Stimulated activated naive CD8-positive, alpha-beta T cell treated with anti-CD3 and anti-CD28 coated beads, Interleukin-15, amount 100 ng/mL, for 72 hours (primary cell): Measurements from ENCODE around the gene ACTR6.
A peak's percentile ranks its signal among the peaks of the same experiment; 100 is the strongest.
"Not testable (repeated sequence)": the region's sequence is repeated elsewhere in the genome, so short reads cannot be mapped to it uniquely, and the experiment has no call there.

Experiments
- ATAC-seq: fragments of 150-1000 bp; cut with Tn5 transposase; 2 replicates; pipeline ENCODE4 v1.10.0; 2021; ENCODE audit warnings: mild to moderate bottlenecking, moderate library complexity
- DNase-seq, 2 donors: peaks; one replicate each; pipeline ENCODE4 v3.0.0; 2021 to 2022
- H3K27ac Mint-ChIP-seq, 2 donors: one replicate each; pipeline ENCODE4 v1.8.0; 2022; ENCODE audit warnings: mild to moderate bottlenecking in 2 of 2, mixed read lengths in 2 of 2, moderate library complexity in 2 of 2
- H3K27me3 Mint-ChIP-seq: one replicate; pipeline ENCODE4 v1.8.0; 2022; ENCODE audit warnings: mixed read lengths
- H3K4me1 Mint-ChIP-seq: one replicate; pipeline ENCODE4 v1.8.0; 2022; ENCODE audit warnings: mild to moderate bottlenecking, mixed read lengths
- H3K4me3 Mint-ChIP-seq, 2 donors: one replicate each; pipeline ENCODE4 v1.8.0; 2022; ENCODE audit warnings: mild to moderate bottlenecking in 2 of 2, mixed read lengths in 2 of 2, moderate library complexity in 1 of 2
- H3K9me3 Mint-ChIP-seq, 2 donors: one replicate each; pipeline ENCODE4 v1.8.0; 2022; ENCODE audit warnings: mixed read lengths in 2 of 2

ACTR6 gene

DNA sequence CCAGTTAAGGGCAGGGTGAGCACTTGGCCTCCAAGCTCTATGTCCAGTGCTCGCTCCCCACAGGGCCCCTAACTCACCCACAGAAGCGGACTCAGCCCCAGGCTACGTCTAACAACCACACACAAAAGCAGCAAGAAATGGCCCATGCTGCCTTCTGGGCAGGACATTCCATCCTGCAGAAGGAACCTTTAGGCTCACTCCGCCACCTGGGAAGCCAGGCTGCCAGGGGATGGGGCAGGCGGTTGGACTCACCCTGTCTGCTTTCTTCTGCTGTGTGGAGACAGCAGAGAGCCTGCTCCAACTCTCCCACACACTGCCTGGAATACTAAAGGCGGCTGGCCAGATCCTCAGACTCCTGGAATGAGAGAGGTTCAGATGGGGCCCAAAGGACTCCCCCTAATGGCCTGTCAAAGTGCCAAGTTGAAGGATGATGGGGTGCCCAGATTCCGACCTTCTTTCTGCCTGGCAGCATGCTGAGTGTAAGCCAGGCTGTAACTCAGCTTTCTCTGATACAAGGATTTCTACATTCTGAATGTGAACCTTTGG is 30.2 kb upstream of the ACTR6 start:
- ATAC-seq: no peak

DNA sequence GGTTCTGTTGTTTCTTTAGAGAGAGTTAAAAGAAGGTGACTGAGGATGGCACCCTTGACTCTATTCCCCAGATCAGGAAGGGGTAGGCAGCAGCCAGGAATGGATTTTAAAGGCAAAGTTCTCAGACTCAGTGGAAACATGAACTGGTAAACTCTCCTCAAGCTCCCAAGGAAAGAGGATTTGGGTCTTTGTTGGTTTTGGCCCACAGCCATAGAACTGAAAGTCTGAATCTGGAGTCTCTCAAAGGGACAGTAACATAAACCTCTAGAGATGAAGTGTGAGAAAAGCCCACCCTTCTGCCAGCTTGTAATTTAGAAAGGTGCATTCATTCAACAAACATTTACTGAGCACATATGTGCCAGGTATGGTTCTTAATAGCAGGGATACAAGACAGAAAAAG is 29.4 kb upstream of the ACTR6 start:
- H3K4me1 Mint-ChIP-seq: no peaks in the 10 kb centered on the region
- no peak overlapping the region for H3K27ac Mint-ChIP-seq
- no peak overlapping the region for H3K4me3 Mint-ChIP-seq
- DNase-seq: no peak
- no peak for ATAC-seq
- H3K27me3 Mint-ChIP-seq: no peaks in the 10 kb centered on the region
- no peaks in the 10 kb centered on the region for H3K9me3 Mint-ChIP-seq

More for the DNA sequence above, 30.2 kb upstream of the ACTR6 start:
- no peaks in the 10 kb centered on the region for H3K27me3 Mint-ChIP-seq
- H3K27ac Mint-ChIP-seq: peak overlapping the region in 1 of 2 donors; percentile 57
- H3K9me3 Mint-ChIP-seq: no peaks in the 10 kb centered on the region
- H3K4me1 Mint-ChIP-seq: no peaks in the 10 kb centered on the region
- no peak overlapping the region for H3K4me3 Mint-ChIP-seq
- no peak for DNase-seq

DNA sequence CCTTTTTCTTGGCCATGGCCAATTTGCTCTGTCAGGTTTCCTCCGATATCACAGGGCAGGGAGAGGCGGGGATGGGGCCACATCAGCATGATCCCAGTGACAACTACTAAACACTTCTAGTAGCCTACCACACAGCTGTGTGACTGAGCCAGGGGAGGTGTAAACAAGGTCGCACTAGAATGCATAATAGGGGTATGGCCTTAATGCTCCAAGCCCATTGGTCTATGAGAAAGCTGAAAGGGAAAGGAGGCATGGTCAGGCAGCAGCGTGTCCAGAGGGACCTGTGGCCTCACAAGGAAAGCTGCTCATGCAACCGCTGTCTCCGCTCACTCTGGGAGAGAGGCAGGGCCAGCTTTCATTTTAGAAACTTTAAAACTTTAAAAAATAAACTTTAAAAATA is 27.5 kb upstream of the ACTR6 start:
- ATAC-seq (no peak), DNase-seq (no peak)
- Mint-ChIP-seq H3K27me3 (no peaks in the 10 kb centered on the region), H3K4me3 (no peak overlapping the region), H3K4me1 (no peaks in the 10 kb centered on the region), H3K9me3 (no peaks in the 10 kb centered on the region), H3K27ac (no peak overlapping the region)

DNA sequence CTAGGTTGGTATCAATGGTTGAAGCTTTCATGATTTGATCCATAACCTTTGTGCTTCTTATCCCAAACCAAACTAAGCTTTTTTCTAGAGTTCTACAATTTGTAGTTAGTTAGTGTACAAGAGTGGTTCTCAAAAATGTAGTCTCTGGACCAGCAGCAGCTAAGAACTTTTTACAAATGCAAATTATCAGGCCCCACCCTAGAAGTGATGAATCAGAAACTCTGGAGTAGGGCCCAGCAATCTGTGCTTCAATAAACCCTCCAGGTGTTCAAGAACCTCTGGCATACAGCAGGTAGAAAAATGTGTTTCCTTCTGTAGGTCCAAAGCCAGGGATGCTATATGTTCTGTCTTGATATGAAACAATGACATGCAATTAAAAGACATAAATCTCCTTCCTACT is 26.1 kb upstream of the ACTR6 start:
- no peak for ATAC-seq
- Mint-ChIP-seq H3K9me3 (no peaks in the 10 kb centered on the region), H3K4me3 (no peak overlapping the region), H3K4me1 (no peaks in the 10 kb centered on the region), H3K27ac (no peak overlapping the region), H3K27me3 (no peaks in the 10 kb centered on the region)
- DNase-seq: no peak

DNA sequence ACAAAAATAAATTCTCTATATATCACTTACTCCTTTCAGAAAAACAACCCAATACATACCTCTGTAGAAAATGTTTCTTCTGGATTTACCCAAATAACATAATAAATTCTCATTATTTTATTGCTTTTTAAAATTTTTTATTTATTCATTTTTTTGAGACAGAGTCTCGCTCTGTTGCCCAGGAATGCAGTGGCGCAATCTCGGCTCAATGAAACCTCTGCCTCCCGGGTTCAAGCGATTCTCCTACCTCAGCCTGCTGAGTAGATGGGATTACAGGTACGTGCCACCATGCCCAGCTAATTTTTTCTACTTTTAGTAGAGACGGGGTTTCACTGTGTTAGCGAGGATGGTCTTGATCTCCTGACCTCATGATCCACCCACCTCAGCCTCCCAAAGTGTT is 24.1 kb upstream of the ACTR6 start:
- ATAC-seq, H3K4me1 Mint-ChIP-seq, H3K27me3 Mint-ChIP-seq, DNase-seq, H3K27ac Mint-ChIP-seq, H3K9me3 Mint-ChIP-seq, H3K4me3 Mint-ChIP-seq: not testable (repeated sequence)

DNA sequence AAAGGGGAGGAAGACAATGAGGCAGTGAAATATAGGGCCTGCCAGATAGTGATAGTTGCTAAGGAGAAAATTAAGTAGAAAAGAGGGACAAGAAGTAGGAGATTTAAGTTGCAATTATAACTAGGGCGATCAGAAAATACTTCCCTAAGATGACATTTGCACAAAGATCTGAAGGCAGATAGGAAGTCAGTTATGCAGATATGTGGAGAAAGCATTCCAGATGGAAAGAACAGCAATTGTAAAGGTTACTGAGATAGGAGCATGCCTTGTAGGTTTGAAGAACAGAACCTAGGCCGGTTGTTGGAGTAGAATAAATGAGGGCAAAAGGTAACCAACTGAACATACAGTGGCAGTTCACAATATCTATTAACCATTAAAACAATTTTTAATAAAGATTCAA is 21.4 kb upstream of the ACTR6 start:
- Mint-ChIP-seq H3K9me3 (no peaks in the 10 kb centered on the region), H3K4me1 (no peaks in the 10 kb centered on the region), H3K27ac (no peak overlapping the region), H3K4me3 (no peak overlapping the region), H3K27me3 (no peaks in the 10 kb centered on the region)
- DNase-seq: no peak
- no peak for ATAC-seq

DNA sequence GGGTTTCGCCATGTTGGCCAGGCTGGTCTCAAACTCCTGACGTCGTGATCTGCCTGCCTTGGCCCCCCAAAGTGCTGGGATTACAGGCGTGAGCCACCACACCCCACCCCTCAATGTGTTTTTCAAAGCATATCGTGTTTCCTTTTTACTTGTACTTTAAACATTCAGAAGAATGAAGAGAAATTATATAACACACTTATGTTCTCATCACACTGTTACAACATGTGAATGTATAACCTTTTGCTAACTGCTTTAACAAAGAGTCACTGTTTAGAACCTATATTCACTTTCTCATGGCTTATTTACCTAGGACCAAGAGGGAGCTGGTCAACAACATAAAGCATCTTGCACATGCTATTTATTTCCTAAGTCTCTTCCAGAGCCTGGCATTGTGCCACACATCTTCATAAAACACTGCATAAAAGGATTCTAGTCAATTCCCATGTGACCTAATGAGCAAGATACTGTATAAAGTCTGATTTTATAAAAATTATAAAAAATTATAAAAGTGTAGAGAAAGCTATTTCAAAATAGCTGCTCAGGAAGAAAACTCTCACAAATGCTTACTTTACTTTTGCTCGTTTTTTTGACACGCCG is 16.0 kb upstream of the ACTR6 start:
- H3K27me3 Mint-ChIP-seq: no peaks in the 10 kb centered on the region
- no peaks in the 10 kb centered on the region for H3K4me1 Mint-ChIP-seq
- H3K27ac Mint-ChIP-seq: no peak overlapping the region
- H3K4me3 Mint-ChIP-seq: no peak overlapping the region
- DNase-seq (no peak), ATAC-seq (no peak)
- peaks cover 0 to 7% of the 10 kb centered on the region in 2 donors for H3K9me3 Mint-ChIP-seq

DNA sequence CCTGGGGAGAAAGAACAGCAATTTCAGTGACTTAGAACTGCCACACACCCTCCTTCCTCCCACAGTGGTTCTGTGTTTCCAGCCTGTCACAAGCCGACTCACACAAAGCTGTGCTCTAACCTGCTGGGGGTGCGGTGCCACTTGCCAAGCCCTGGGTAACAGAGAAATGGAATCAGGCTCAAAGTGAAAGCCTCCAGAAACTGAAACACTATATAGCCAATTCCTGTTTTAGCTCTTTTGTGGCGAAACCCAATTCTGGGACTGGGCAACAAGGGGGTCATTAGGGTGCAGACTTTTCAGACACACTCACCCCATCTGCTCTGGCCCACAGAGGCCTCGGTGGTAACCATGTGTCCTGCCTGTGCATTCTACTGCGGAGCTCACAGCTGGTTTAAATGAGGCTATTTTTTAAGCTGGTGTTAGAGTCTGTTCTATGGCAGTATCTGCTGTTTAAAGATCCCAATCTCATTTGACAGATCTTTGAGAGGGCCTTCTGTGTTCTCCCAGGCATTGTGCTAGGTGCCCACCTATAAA is 15.2 kb upstream of the ACTR6 start:
- ATAC-seq: peak; percentile 54
- Mint-ChIP-seq H3K4me1 (no peaks in the 10 kb centered on the region), H3K4me3 (no peak overlapping the region), H3K27me3 (no peaks in the 10 kb centered on the region), H3K9me3 (peaks cover 0 to 7% of the 10 kb centered on the region in 2 donors), H3K27ac (no peak overlapping the region)
- no peak for DNase-seq

DNA sequence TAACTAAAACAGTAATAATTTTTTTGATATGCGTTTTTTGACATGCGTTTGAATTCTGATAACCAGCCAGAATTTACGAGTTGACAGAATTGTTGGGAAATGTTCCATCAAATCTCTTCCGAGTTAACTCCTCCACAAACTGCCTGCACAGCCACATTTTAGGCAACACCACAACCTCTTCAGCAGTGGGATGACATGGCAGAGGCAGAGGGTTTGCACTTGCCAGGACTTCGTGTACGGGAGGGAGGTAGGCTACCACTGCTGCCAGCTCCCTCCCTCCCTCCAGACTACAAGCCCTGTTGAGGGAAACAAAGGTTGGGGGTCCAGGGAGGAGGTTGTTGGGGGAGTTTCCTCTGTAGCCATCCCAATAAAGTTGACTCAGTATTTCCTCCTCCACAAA is 14.5 kb upstream of the ACTR6 start:
- DNase-seq (no peak), ATAC-seq (no peak)
- Mint-ChIP-seq H3K4me1 (no peaks in the 10 kb centered on the region), H3K27ac (peak overlapping the region in 1 of 2 donors; percentile 50), H3K9me3 (peaks cover 0 to 7% of the 10 kb centered on the region in 2 donors), H3K4me3 (no peak overlapping the region), H3K27me3 (no peaks in the 10 kb centered on the region)

DNA sequence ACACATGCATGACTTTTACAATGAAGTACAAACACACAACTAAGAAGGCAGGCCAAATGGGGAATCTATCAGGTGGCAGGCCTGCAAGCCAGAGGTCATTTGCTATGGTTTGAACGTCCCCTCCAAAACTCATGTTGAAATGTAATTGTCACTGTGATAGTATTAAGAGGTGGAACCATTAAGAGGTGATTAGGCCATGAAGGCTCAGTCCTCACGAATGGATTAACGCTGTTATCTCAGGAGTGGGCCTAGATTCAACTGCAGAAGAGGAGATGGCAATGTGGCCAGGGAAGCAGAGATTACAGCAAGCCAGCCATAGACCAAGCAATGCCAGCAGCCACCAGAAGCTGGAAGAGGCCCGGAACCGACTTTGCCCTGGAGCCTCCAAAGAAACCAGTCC is 13.5 kb upstream of the ACTR6 start:
- ATAC-seq (no peak), DNase-seq (no peak)
- H3K4me3 Mint-ChIP-seq: no peak overlapping the region
- H3K27ac Mint-ChIP-seq: no peak overlapping the region
- peaks cover 0 to 7% of the 10 kb centered on the region in 2 donors for H3K9me3 Mint-ChIP-seq
- no peaks in the 10 kb centered on the region for H3K4me1 Mint-ChIP-seq
- no peaks in the 10 kb centered on the region for H3K27me3 Mint-ChIP-seq

DNA sequence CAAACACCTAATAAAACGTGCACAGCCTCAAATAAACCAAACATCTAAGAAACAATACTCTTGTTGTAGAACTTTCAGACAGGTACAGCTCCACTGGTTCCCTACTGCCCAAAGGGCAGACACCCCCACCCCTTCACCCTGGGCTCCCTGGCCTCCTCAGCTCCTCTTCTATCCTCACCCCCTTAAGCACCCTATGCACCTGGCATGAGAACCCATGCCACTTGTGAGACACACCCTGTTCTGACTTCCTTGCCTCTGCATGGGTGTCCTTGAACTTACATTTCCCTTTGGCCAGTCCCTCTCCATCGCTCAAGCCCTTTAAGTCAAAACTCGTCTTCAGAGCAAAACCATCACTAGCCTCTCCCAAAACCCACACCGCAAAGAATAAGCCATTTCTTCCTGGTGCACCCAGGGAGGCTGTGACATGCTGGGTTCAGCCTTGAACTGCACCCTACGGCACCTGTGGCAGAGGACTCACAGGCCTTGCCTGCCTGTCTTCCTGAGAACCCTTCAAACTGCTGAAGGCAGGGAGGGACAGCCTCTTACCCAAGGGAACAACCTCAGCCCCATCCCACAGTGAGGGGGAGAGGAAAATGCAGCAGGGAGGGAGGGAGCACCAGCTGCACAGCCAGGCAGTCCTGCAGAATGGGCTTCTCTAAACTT is 12.6 kb upstream of the ACTR6 start:
- Mint-ChIP-seq H3K4me1 (peaks cover 4% of the 10 kb centered on the region), H3K27me3 (no peaks in the 10 kb centered on the region), H3K27ac (no peak overlapping the region), H3K9me3 (peaks cover 0 to 7% of the 10 kb centered on the region in 2 donors), H3K4me3 (no peak overlapping the region)
- DNase-seq (no peak), ATAC-seq (no peak)

DNA sequence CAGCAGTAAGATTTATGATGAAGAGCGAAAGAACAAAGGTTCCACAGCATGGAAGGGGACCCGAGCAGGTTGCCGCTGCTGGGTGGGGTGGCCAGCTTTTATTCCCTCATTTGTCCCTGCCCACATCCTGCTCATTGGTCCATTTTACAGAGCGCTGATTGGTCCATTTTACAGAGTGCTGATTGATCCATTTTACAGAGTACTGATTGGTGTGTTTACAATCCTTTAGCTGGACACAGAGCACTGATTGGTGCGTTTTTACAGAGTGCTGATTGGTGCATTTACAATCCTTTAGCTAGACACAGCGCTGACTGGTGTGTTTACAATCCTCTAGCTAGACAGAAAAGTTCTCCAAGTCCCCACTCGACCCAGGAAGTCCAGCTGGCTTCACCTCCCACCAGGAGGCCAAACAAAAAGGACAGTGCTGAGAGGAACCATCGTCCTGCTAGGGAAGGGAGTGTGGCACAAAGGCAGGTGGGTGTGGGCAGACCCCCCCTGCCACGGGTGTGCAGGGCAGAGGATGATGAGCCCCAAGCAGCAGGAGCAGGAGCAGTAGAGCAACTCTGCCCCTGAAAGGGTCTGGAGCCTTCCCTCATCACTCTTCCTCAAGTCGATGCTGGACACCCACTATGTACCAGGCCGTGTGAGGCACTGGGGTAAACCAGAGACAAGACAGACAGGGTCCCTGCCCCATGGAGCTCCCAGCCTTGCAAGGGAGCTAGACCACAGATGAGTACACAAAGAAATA is 11.6 kb upstream of the ACTR6 start:
- DNase-seq, H3K4me1 Mint-ChIP-seq, H3K4me3 Mint-ChIP-seq, H3K9me3 Mint-ChIP-seq, H3K27me3 Mint-ChIP-seq, H3K27ac Mint-ChIP-seq, ATAC-seq: not testable (repeated sequence)

DNA sequence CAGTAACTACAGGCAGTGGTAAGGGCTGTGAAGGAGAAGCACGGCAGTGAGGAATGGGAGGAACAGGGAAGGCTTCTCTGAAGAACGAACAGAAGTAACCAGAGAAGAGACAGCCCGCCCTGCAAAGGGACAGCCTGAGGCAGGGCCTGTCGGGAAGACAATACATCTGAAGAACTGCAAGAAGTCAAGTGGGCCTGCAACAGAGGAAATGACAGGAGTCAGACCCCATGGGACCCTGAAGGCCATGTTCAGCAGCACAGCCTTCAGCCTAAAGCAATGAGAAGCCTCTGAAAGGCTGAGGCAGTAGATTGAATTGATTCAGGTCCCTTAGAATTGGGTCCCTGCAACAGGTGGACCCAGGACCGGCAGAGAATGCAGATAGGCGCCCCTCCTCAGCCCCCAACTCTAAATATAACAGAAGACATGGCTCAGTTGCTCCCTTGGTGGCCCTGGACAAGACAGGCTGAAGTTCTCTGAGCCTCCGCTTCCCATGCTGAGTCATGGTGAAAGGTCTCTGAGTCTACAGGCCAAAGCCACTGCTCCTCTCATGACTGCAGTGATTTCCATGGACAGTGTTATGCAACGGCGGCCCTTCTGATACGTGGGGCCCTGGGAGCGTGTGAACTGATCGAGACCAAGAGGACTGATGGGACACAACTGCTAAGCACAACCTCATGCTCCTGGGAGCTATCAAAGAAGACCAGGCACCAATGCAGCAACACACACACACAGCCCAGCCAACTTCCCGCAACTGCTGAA is 10.8 kb upstream of the ACTR6 start:
- Mint-ChIP-seq H3K27ac (no peak overlapping the region), H3K9me3 (peaks cover 0 to 7% of the 10 kb centered on the region in 2 donors), H3K4me3 (no peak overlapping the region), H3K4me1 (peaks cover 5% of the 10 kb centered on the region), H3K27me3 (no peaks in the 10 kb centered on the region)
- ATAC-seq (no peak), DNase-seq (no peak)

DNA sequence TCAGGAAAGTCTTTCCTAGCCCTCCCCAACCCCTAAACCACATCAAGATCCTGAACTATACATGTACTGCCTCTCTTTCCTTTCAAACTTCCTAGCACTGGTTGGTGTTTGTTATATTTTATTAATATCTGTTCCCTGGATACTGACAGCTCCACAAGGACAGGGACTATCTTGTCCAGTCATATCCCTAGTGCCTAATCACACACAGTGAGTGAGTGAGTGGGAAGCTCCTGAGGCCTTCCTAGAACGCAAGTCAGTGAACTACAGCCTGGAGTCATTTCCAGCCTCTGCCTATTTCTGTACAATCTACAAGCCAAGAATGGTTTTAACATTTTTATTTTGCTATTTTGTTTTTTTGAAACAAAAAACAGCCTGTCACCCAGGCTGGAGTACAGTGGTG is 7.5 kb upstream of the ACTR6 start:
- ATAC-seq: no peak
- Mint-ChIP-seq H3K4me3 (no peak overlapping the region), H3K9me3 (peaks cover 0 to 7% of the 10 kb centered on the region in 2 donors), H3K27me3 (no peaks in the 10 kb centered on the region), H3K27ac (peak overlapping the region in 1 of 2 donors; percentile 64), H3K4me1 (peaks cover 16% of the 10 kb centered on the region)
- DNase-seq: no peak

DNA sequence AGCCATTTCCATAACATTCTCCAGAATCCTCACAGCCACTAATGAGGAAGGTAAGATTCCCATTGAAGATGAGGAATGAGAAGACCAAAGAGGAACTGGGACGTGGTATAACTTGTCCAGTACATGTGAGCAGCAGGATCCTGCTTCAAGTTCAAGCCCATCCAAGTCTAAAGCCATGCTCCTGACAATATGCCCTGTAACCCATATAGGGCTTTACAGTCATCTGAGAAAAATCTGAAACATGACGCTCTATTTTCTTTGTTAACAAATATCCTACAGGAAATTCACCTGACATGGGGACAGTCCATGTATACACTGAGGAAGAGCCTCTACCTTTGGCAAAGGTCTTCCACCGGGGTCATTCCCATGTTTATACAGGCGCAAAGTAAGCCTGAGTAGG is 3.1 kb upstream of the ACTR6 start:
- Mint-ChIP-seq H3K4me3 (no peak overlapping the region), H3K27me3 (no peaks in the 10 kb centered on the region), H3K4me1 (peaks cover 39% of the 10 kb centered on the region), H3K9me3 (no peaks in the 10 kb centered on the region), H3K27ac (no peak overlapping the region)
- DNase-seq (no peak), ATAC-seq (no peak)
